Measurements from ENCODE around the gene CFAP46.
"Not testable (repeated sequence)": the region's sequence is repeated elsewhere in the genome, so short reads cannot be mapped to it uniquely, and the experiment has no call there.

CFAP46 gene

DNA sequence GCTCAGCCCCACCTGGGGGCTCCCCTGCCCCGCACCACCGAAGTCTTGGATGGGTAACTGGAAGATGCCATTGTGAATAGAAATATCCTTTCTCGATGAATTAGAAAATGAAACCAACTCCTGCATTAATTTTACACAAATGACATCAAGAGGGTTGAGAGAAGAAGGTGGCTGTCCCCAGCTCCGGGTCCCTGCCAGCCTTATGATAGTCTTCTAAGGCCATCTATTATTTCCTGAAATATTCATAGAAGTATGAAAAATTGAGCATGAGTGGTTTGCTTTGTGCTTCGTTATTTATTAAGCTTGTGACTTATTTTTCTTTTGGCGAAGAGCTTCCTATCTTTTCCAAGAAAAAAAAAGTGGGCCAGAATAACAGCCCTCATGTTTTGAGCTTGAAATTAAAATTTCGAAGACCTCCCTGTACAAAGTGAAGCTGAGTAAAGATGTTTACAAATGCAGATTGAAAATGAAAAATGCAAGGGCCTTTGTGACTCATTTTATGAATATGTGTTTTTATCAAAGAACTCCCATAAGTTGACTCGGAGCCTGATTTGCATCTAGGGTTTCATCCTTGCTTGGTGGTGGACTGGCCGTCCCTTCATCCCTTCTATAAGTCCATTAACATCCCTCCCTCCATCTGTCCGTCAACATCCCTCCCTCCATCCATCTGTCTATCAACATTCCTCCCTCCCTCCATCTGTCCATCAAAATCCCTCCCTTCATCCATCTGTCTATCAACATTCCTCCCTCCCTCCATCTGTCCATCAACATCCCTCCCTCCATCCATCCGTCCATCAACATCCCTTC, 20.5 kb upstream of the CFAP46 start:
- no peak for DNase-seq

DNA sequence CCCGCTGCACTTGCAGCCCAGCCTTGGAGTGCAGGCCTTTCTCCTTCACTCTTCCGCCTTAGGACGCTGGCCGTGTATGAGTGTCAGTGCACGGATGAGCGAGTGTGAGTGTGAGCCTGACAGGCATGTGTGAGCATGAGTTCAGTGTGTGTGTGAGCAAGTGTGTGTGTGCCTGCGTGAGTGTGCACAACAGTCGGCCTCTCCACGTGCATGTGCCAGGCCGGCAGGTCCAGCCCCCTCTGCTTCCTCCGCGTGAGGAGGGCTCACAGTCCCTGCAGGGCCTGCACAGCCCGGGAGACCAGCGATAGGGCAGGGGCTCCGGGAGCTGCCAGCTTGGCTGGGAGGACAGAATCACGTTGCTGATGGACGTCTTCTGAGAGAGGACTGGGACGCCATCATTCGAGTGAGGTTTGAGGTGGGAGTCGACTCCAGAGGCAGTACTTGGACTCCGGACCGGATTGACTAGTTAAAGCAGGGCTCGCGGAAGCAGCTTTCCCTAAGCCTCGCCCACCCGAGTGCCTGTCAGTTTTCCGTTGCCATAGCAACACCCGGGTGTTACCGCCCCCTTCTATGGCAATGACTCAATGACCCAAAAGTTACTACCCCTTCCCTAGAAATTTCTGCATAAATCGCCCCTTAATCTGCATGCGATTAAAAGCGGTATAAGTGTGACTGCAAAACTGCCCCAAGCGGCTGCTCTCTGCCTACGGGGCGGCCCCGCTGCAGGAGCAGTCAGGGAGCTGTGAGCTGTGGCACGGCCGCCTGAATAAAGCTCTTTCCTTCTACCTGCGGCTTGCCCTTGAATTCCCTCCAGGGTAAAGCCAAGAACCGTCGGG, 19.6 kb upstream of the CFAP46 start:
- DNase-seq = peak; percentile 71

GRCh38 chr10:132961420-132961786, 19.0 kb upstream of the CFAP46 start:
- DNase-seq = no peak

GRCh38 chr10:132960631-132961419, 18.5 kb upstream of the CFAP46 start:
- no peak for DNase-seq

- DNase-seq = no peak
These were observed 17.7 kb upstream of the CFAP46 start for GRCh38 chr10:132960071-132960472.

DNA sequence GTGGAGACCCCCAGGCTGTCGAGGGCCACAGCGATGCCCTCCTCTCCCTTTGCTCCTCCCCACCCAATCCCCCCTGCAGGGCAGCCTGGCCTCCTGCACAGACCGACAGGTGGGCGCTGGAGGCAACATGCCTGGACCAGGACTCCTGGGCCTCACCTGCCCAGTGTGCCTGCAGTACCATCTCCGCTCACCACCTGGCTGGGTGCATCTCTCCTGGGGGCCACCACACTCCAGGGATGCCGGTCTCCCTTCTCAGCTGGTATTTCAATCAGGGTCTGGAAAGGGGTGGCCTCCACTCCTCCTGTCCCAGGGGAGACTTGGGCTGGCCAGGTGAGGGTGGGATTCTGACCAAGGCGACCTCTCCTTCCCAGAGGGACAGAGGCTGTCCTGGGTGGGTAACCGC, 17.2 kb upstream of the CFAP46 start:
- DNase-seq = no peak

- DNase-seq = no peak
These were observed 16.7 kb upstream of the CFAP46 start for GRCh38 chr10:132958883-132959558.

GRCh38 chr10:132957981-132958882, 15.9 kb upstream of the CFAP46 start:
- DNase-seq = no peak

DNA sequence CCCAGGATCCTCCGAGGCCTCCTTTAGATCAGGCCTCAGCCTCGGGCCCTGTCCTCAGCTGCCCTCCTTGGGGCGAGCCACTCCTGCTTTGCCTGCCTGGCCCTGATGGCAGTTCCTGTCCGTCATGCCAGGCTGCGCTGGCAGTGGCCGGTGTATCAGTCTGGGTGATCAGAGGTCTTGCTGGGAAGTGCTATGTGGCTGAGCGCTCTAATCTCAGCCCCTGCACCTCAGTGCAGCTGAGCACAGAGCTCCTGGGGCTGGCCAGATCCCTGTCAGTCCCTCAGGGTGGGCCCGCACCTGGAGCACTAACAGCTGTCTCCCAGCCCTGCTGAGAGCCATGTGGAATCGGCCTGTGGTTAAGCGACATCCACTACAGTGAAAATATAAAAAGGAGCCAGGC, 14.8 kb upstream of the CFAP46 start:
- no peak for DNase-seq

GRCh38 chr10:132956259-132956658, 13.9 kb upstream of the CFAP46 start:
- DNase-seq = not testable (repeated sequence)

GRCh38 chr10:132955479-132955878, 13.1 kb upstream of the CFAP46 start:
- no peak for DNase-seq

- no peak for DNase-seq
These were observed 11.1 kb upstream of the CFAP46 start for GRCh38 chr10:132953428-132953827.

DNA sequence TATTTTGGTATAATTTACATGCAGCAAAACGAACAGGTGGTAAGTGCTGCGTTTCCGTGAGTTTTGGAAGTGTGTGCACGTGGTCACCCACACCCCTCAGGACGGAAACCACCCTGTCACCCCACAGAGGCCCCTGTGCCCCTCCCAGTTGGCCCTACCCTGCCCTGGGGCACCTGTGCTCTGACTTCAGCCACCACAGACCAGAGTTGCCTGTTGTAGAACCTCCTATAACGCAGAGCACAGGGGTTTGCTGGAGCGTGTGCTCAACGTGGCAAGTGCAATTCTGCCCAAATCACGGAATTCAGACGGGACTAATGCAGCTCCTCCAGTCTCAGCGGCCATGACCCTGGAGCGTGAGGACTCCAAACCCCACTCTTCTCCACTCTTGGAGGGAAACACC, 9.6 kb upstream of the CFAP46 start:
- no peak for DNase-seq

GRCh38 chr10:132948351-132948750, 6.0 kb upstream of the CFAP46 start:
- DNase-seq = no peak

- no peak for DNase-seq
These were observed 5.5 kb upstream of the CFAP46 start for GRCh38 chr10:132947843-132948242.

- DNase-seq = no peak
These were observed 4.6 kb upstream of the CFAP46 start for GRCh38 chr10:132946806-132947546.

DNA sequence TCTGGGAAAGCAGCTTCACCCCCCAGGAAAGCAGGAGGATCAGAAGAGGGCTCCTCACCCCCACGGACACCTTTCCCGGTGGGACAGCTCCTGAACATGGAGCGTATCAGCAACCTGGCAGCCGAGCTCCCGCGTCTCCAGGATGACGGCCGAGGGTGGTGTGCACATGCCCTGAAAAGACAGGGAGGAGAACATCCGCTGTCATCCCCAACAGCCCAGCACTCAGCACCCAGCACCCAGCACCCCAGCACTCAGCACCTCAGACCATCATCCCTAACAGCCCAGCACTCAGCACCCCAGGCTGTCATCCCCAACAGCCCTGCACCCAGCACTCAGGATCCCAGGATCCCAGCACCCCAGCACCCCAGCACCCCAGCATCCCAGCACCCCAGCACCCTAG, 3.9 kb upstream of the CFAP46 start:
- no peak for DNase-seq

DNA sequence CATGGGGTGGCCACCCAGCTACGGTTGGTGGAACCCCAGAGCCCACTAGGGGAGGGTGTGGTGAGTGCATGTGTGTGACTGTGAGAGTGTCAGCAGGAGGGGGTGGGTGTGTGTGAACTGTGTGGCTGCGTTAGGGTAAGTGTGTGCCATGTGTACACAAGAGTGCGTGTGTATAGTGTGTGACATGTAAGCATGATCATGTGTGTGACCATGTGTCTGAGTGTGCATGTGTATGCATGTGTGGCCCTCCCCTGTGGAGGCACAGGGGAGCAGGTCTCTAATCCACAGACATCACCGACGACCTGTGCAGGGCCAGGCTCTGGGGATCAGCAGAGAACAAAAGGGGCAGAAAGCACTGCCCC, 3.5 kb upstream of the CFAP46 start:
- no peak for DNase-seq

- DNase-seq = no peak
These were observed 2.9 kb upstream of the CFAP46 start for GRCh38 chr10:132945125-132945893.

DNA sequence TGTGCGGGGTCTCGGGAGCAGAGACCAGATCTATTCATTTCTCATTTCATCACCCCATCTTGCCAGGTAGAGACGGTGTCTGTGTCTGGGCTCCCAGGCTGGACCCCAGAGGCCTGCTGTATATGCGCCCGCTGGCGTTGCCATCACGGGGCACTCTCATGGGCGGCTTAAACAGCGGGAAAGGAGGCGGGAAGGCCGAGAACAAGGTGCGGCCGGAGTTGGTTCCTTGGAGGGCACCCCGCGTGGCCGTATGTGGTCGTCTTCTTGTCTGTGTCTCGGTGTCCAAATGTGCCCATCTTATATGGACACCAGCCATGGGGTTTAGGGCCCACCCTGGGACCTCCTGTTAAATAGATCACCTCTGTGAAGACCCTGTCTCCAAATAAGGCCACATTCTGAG, 2.1 kb upstream of the CFAP46 start:
- DNase-seq = no peak

Measured in stimulated activated naive CD4-positive, alpha-beta T cell treated with Interleukin-2 at 50 U/mL for 16 hours (primary cell).